Sciatic nerve (tissue), 2 donors: ENCODE results near the gene PACSIN1. TPM values are rescaled to one million over a fixed set of nuclear protein-coding genes. Genes with fewer than 3 reads are reported as not detected.

Source experiments
- ATAC-seq: fragments of 200-7000 bp; cut with Tn5 transposase; one replicate; pipeline ENCODE4 v1.9.1; 2020; ENCODE audit warnings: mild to moderate bottlenecking, moderate library complexity
- DNase-seq: peaks from one replicate; pipeline ENCODE4 v3.0.0-alpha.2; 2020; ENCODE audit warnings: low spot score
- intact Hi-C: fragments of 100-400 bp; cut with DNase I; formaldehyde crosslinking; loops from one replicate; pipeline ENCODE4 v1.14.2; 2022
- total RNA-seq: library from RNA; stranded (reverse); fragmentation: NEBNext Ultra II Directional; extraction: Animal tissue kit (Norgen Biotek cat#: 25700); gene quantifications from one replicate; pipeline ENCODE4 v1.2.1, GENCODE V29; 2021
- donor health status: DM: no; HTN: no; CAD: no.
- donor health status: DM: no; HTN: no; CAD: no.

The PACSIN1 gene
- total RNA-seq, 1 donor from 2014 or later = 0.49 TPM

DNA sequence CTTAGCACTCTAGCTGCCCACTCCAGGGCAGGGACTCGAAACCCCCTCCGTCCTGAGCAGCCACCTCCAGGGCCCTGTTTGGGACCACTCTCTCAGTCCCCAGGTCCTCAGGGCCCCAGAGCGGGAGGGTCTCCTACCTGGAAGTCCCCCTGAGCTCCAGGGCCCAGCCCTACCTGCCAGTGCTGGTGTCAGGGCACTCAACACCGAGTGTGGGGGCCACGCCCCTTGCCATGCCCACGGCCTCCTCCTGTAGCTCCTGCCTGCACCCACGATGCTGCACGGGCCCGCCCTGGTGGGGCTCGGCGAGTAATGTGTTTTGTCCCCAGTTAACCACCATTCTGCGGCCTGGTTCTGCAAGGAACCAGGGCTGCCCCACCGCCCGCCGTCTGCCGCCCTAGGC is 68.8 kb downstream of the PACSIN1 start:
- intact Hi-C loops = no loop called here
- DNase-seq = no peak
- ATAC-seq = no peak

DNA sequence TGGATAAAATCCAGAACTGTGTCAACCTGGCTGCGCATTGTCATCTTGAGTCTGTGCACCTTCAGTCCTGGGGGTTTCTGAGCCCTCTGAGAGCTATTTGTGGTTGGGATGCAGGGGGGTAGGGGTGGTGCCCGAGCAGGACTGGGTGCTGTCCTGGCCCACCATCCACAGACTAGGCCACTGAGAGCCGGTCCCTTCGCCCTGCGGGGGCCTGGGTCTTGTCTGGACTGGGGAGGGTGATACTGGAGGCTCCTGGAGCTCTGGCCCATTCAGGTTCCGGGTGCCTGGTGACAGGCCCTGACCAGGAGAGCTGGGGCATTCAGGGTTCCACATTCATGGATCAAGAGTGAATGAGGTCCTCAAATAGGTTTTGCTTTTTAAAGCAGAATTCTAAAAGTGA is 69.3 kb downstream of the PACSIN1 start:
- DNase-seq (no peak), ATAC-seq (no peak)
- intact Hi-C loops = no loop called here

DNA sequence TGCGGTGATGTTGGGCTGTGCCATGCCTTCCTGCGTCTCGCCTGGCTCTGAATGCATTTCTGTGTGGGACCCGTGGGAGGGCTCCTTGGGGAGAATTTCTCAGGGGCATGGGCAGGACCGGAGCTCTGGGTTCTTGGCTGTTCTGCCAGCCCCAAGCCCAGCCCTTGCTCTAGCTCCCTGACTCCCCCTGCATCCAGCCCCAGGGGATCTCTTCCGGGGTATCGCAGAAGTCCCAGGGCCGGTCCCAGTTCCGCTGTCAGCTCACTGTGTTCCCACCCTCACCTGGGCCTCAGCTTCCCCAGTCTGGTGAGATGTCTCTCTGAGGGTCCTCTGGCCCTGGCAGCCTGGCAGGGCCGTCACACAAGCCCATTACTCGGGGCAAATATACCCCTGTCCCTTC is 69.8 kb downstream of the PACSIN1 start:
- no peak for DNase-seq
- ATAC-seq = no peak
- intact Hi-C loops = no loop called here

DNA sequence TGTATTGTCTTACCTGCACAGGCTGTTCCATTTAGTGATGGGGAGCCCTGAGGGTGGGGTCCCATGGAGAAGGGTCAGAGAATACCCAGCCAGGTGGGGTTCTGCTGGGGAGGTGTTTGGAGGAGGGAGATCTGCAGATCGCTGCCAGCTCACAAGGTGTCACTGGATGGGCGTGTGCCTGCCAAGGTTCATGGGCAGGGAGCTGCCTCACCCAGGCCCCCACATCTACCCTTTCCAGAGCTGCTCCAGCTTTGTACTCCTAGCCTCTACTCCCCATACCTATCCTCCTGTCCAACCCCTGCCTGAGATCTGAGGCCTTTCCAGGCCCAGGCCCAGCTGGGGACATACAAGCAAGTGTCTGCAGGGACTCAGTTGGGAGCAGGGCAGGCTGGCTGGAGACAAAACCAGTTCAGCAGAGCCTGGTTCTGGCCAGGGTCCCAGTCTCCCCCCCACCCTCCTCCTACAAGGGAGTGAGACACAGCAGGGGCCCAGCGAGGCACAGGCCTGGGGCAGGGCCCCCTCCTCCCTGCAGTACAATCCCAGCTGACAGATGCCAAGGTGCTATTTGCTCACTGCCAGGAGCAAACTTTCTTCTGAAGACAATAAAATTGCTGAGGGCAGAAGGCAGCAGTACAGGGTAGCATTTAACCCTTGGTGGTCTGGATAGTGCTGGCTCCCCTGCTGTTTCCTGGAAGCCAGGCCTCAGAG is 70.5 kb downstream of the PACSIN1 start:
- intact Hi-C loops = no loop called here
- DNase-seq (no peak), ATAC-seq (no peak)

DNA sequence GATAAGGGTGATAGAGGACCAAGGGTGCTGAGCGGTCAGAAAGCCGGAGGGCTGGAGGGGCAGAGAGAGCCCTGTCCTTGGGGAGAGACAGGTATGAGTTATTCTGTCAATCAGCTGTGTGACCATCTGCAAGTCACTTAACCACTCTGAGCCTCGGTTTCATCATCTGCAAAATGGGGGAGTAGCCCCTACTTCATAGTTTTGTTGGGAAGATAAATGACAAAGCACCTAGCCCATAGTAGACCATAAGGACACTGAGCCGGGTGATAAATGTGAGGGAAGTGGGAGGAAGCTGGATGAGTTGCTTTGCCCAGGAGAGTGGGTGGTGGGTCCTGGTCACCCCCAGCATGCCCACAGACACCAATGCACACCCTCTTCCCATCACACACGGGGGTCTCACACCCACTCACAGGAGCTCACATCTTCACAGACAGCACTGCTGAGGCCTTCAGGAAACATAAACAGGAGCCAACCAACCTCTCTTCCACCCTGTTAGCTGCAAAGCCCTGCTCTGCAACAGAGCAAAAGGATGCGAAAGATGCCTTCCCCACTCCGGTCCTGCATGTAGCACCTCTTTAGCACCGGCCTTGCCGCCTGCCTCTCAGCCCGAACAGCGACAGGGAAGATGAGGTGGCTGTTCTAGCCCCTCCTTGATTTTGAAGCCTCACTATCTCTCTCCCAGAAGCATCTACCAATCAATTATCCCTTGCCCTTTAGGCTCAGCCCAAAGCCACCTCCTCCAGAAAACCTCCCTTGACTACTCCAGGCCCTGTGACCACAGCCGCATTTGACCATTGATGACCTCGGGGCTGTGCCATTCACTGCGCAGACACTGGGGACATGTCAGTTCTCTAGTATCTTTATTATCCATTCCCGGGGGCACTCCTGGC is 71.3 kb downstream of the PACSIN1 start:
- ATAC-seq (no peak), DNase-seq (no peak)
- intact Hi-C loops = no loop called here

DNA sequence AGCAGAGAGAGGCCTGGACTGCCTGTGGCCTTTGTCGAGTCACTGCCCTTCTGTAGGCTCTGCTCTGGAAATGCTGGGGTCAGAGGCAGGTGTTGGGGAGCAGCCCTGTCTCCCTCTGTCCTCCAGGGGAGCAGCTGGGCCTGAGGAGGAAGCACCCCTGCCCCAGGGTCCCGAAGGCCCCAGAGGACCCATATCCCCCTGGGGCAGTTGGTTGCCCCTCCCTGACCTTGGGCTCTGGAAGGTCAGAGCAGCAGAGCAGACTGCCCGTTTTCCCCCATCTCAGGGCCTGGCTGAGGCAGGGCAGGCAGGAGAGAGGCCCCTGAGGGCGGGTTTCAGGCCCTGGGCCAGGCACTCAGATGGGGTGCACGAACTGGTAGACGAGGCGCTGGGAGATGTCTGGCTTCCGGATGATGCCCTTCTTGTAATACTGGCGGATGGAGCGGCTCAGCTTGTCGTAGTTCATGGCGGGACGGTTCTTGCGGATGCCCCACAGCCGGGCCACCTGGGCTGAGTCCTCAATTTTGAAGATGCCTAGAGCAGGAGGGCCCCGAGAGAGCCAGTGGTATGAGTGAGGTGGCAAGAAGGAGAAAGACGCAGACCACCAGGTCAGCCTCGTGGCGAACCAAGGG is 72.2 kb downstream of the PACSIN1 start:
- DNase-seq = no peak
- intact Hi-C loops = no loop called here
- no peak for ATAC-seq

DNA sequence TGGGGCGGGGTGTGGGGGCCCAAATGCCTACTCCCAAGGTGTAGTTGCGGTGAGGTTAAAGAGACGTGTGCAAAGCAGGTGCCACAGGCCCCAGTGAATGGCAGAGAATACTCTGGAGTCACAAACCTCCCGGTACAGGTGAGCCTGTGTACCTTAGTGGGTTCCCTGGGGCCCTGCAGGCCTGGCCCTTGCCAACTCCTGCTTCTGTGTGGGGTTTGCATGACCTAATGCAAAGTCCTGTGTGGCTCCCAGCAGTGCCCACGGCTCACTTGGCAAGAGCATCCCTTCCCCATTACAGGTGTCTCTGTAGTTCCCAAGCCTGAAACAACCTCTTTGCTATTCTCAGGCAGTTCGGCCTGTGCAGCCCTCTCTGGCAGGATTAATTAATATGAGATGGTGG is 72.7 kb downstream of the PACSIN1 start:
- DNase-seq (no peak), ATAC-seq (no peak)
- intact Hi-C loops = no loop called here

DNA sequence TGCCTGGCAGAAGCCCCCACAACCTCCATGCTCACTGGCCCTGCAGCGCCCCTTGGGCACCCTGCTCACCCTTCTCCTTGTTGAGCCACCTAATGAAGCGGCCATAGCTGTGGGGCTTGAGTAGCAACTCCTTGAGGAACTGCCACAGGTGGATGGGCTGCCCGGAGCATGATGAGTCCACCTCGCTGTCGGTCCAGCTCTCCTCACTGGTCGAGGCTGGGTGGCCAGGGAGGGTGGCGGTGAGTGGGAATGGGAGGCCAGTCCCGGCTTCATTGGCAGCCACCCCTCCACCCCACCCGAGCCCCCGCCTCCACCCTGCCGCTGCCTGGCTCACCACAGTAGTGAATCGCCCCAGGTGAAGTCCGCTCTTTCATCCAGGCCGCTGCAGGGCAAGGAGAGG is 73.3 kb downstream of the PACSIN1 start:
- ATAC-seq (no peak), DNase-seq (no peak)
- intact Hi-C loops = no loop called here

DNA sequence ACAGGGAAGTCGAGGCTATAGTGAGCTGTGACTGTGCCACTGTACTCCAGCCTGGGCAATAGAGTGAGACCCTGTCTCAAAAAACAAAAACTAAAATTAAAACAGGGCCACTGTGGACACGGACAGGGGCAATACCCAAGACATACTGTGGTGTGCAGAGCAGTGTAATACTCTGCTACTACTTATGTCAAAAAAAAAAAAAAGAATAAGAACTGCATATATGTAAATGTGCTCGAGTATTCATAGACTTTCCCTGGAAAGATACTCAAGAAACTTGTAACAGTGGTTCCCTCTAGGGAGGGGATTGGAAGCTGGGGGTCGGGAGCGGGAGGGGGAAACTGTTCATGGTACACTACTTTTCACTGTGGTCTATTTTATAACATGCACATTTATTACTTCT is 74.3 kb downstream of the PACSIN1 start:
- ATAC-seq (no peak), DNase-seq (no peak)
- intact Hi-C loops = no loop called here

DNA sequence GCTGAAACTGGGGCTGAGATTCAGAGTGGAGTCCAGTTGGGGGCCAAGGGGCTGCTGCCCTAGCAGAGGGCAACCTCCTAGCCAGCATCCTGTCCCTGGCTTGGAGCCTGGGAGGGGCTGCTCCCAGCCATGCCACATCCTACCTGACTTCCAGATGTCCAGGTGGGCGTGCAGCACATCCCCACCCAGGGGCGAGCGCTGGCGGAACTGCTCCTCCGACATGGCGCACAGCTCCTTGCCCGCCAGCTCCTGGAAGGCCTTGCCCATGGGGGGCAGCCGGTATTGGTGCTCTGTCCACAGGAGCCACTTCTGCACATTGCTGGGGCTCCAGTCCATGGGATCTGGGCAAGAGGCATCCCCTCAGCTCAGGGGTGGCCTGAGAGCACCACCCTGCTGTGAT is 75.0 kb downstream of the PACSIN1 start:
- intact Hi-C loops = no loop called here
- ATAC-seq (no peak), DNase-seq (no peak)

DNA sequence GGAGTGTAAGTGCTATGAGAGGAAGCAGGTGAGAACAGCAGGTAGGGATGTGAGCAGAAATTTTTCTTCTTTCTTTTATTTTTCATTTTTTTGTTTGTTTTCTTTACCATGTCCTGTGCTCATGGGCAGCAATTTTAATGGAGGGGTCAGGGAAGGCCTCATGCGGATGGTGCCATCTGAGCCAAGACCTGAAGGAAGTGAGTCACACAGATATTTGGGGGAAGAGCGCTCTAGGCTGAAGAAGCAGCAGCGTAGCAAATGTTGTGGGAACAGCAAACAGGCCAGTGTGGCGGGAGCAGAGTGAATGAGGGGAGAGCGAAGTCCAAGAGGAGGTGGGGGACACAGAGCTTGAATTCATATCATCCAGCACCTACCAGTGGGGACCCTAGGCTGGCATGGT is 77.5 kb downstream of the PACSIN1 start:
- ATAC-seq (no peak), DNase-seq (no peak)
- intact Hi-C loops = no loop called here

DNA sequence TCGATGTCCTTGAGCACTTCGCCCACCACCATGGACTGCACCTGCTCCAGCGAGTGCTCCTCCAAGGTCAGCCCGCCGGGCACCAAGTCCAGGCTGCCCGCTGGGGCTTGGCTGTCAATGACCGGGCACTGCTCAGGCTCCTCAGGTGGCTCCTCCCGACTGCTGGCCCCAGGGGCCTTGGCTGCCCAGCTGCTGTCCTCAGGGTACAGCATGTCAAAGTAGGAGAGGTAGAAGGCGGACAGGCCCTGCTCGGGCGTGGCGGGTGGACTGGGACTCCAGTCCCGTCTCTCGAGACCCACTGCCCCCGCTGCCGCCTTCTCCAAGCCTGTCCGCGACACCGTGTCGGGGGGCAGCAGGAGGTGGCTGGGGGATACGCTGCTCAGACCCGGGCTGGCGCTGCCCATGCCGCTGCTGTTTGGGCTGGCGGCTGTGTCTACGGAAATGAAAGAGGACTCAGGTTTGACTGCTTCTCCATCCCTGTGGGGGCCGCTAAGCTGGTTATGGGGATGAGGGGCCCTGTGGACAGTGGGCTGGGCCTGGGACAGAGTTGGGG is 78.3 kb downstream of the PACSIN1 start:
- DNase-seq (no peak), ATAC-seq (no peak)
- intact Hi-C loops = no loop called here

DNA sequence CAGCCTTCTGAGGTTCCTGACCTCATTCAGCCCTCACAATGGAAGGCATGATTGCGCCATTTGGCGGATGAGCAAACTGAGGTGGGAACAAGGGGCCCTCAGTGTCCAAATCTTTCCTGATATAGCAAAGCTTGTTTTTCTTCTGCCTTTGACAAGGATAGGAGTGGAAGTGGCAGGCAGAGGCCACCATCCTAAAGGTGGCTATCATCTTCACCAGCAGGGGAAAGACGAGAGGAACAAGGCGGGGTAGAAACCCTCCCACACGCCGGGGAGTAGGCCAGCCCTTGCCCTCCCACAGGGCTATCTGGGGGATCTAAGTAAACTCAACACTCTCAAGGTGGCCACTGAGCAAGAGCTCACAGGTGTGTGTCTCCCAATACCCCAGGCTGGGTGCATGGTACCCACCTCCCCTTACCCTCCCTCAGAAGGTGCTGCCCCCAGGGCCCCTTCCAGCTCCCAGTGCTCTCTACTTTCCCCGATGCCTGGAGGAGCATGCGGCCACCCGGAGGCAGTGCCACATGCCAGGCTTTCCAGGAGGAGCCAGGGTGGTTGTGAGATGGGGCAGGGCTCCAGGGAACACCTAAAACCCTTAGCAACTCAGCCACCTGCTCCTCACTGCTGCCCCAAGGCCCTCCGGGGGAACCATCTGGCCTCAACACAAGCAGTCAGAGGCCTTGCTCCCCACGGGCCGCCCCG is 79.0 kb downstream of the PACSIN1 start:
- no peak for ATAC-seq
- intact Hi-C loops = no loop called here
- no peak for DNase-seq

DNA sequence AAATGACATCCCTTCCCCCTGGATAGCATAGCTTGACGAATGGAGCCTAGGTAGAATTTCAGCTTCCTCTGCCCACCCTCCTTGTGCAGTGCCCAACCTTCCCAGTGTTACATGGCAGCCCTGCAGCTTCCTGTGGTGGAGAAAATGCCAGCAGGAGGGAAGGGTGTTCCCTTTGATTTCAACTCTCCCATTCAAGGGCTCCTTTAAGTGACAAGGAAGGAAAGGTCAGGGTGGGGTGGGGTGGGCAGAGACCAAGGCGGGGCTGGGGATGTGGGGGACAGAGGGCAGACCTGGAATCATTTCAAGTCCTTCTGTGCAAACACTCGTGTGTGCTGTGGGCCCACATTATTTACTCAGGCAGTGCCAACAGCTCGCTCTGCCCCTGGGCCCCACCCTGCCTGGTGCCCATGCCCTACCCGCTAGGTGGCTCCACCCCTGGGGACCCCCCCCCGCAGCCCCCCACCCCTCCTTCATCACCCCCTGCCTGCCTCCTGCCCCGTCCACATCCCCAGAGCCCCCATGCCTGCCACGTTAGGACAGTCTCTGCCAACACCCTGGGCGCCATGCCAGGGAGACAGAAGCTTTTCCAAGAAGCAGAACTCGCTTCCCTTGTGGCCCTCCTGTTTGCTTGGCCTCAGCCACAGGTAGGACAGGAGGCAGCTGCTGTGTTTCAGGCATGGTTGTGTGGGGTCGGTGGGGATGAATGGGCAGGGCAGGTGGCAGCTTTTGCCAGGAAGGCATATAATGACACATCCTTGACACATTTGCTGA is 80.9 kb downstream of the PACSIN1 start:
- intact Hi-C loops = no loop called here
- DNase-seq = no peak
- ATAC-seq = no peak

DNA sequence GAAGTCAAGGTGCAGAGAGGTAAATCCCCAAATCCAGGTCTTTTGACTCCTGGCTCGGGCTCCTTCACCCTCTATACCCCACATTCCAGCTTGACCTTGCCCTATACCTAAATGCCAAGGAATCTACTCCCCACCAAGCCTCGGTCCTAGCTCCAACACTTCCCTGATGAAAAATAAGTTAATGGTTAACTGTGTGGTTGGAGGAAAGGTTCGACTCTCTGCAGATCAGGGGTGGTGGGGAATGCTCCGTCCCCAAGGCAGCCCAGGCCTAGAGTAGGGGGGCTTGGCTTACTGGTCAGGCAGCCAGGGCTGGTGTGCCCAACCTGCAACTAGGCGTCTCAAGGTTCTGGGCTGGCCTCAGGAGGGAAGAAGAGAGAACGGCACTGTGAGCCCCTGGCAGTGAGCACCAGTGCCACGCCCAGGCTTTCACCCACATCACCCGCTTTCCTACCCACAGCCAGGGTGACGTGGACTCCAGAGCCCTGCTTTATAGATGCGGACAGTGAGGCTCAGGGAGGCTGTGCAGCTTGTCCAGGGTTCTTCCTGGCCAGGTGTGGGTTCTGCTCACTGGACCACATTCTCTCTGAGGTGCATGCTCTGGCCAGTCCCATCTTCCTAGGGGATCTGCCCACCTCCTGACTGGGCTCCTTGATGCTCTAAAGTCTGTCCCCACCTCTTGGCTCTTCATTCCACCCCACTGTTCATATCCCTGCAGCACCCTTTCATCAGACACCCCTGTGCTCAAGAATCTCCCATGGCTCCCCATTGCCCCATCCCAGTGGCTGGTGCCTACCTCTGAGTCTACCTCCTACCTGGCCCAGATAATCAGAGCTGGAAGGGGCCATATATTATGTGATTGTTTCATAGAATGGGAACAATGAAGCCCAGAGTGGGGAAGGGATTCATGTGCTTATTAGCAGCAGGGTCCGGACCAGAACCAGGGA is 82.1 kb downstream of the PACSIN1 start:
- ATAC-seq (no peak), DNase-seq (no peak)
- intact Hi-C loops = no loop called here

DNA sequence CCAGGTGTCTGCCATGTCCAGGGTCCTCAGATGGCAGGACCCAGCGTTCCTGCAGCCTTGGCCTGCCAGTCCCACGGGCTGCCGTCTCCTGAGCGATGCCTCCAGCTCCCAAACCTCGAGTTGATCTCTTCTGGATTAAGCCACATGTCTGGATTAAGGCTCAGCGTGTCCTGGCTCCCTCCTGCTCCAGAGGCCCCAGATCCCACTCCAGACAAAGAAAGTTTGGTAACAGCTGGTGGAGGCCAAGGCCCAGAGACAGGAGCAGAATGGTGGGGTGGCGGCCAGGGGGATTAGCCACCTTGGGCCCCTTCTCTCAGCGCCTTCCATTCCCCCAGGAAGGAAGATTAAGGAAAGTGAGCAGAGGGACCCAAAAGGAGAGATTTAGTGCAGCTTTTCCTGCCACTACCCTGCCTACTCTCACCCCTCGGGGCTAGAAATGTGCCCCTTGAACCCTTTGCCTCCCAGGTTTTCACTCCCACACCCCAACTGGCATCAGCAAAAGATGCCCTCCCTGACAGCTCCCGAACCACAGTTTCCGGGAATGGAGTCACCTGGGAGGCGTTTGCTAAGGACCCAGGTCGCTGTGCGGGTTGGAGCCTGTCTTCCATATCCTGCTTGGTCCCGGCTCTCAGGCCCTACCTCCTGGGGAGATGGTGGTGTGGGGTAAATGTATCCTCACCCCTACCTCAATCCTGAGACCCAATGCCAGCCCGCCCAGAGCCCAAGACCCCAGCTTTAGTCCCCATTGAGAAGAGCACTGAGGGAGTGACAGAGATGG is 83.3 kb downstream of the PACSIN1 start:
- ATAC-seq = no peak
- no peak for DNase-seq
- intact Hi-C loops = no loop called here

DNA sequence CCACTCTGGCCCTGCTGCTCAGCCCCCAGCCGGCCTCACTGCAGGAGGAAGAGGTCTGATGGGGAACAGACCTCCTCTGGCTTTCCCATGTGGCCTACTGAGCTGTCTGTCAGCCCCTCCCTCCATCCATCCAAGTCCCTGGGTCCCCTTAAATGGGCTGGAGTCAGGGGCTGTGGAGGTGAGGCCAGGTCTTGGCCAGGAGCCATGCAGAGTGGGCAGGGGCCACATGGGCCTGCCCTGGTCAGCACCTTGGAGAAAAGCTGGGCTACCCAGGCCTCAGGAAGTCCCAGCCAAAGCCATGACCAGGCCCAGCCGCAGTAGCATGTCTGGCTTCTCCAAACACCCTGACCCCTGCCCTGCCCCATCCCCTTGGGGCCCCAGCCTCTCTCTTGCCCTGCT is 83.9 kb downstream of the PACSIN1 start:
- no peak for ATAC-seq
- intact Hi-C loops = no loop called here
- no peak for DNase-seq
